K562 (cell line): ENCODE data around the gene BOC. TPM values are rescaled to one million over a fixed set of nuclear protein-coding genes. Genes with fewer than 3 reads are reported as not detected.
A peak's percentile ranks its signal among the peaks of the same experiment; 100 is the strongest.

ENCODE experiments used
- ATAC-seq: fragments of 200-7000 bp; cut with Tn5 transposase; 3 replicates; pipeline ENCODE4 v1.9.1; 2020; ENCODE audit warnings: moderate library complexity
- BruUV-seq: library from RNA; stranded (reverse); fragments of 400-500 nt; replicated peaks from 2 replicates; lab custom pipeline; 2021; lab: Mats Ljungman, UMichigan
- CTCF ChIA-PET: fragments of 300-600 bp; formaldehyde crosslinking; extraction: SDS; loops from one replicate; lab custom pipeline; 2021; ENCODE audit warnings: low intra/inter-chr PET ratio; lab: Yijun Ruan, JAX
- POLR2A ChIA-PET: fragments of 300-600, 350-650 bp; sonication (Branson Sonifier 250); formaldehyde crosslinking; extraction: SDS; loops from one replicate; lab custom pipeline; 2021; ENCODE audit warnings: antibody characterized with exemption, inconsistent platforms; lab: Yijun Ruan, JAX
- DNase-seq, 4 experiments: peaks; one replicate each; pipeline versions ENCODE4 v3.0.0 to v3.0.0-alpha.2; 2011 to 2018; ENCODE audit warnings: low spot score in 3 of 4, mixed read lengths in 3 of 4; ENCODE audit errors: extremely low read depth in 1 of 4
- FAIRE-seq: peaks from 2 replicates; lab custom pipeline; 2011; peaks lifted over from hg19 to GRCh38; lab: Jason Lieb, UNC
- H2AFZ ChIP-seq: 2 replicates; pipeline ENCODE4 v1.6.0; 2011; ENCODE audit warnings: low read depth, low read length, control low read depth, inconsistent platforms
- H3K27ac ChIP-seq: fragments of 200-600 bp; 3 replicates; pipeline ENCODE4 v1.8.0; 2011; ENCODE audit warnings: low read depth, mild to moderate bottlenecking, control low read depth, inconsistent platforms, low read length, moderate library complexity, mixed read lengths; ENCODE audit errors: extremely low read depth
- H3K27me3 ChIP-seq, 2 experiments: fragments of 300-600 bp in 1 of 2; 2 replicates in 1 of 2; 3 replicates in 1 of 2; pipeline versions ENCODE4 v1.6.0 to v1.8.0; 2011; ENCODE audit warnings: inconsistent platforms in 2 of 2, low read length in 2 of 2, mild to moderate bottlenecking in 1 of 2, mixed read lengths in 1 of 2, moderate library complexity in 1 of 2; ENCODE audit not compliant: control insufficient read depth in 2 of 2, insufficient read depth in 2 of 2
- H3K36me3 ChIP-seq: fragments of 300-600 bp; 3 replicates; pipeline ENCODE4 v1.8.0; 2011; ENCODE audit warnings: mild to moderate bottlenecking, low read length, inconsistent platforms; ENCODE audit not compliant: control insufficient read depth, insufficient read depth
- H3K4me1 ChIP-seq, 2 experiments: fragments of 200-600 bp in 1 of 2; replicated peaks in 1 of 2; 2 replicates in 1 of 2; 3 replicates in 1 of 2; pipeline versions ENCODE4 v1.5.1 to v1.8.0; 2011; ENCODE audit warnings: inconsistent platforms in 2 of 2, low read length in 2 of 2, mild to moderate bottlenecking in 1 of 2, mixed read lengths in 1 of 2, moderate library complexity in 1 of 2; ENCODE audit not compliant: control insufficient read depth in 2 of 2, insufficient read depth in 2 of 2
- H3K4me2 ChIP-seq: 2 replicates; pipeline ENCODE4 v1.6.1; 2011; ENCODE audit warnings: low read length, control low read depth, inconsistent platforms, mixed read lengths; ENCODE audit not compliant: insufficient read depth
- H3K4me3 ChIP-seq: fragments of 200-600 bp; sonication (generic), shearing (Covaris generic); 2 replicates; pipeline ENCODE4 v1.5.1; 2016; ENCODE audit warnings: control low read depth, inconsistent platforms
- H3K79me2 ChIP-seq: fragments of 200-600 bp; 3 replicates; pipeline ENCODE4 v1.8.0; 2011; ENCODE audit warnings: low read length, inconsistent platforms; ENCODE audit not compliant: control insufficient read depth, insufficient read depth
- H3K9ac ChIP-seq, 2 experiments: 2 replicates each; pipeline versions ENCODE4 v1.6.0 to v1.6.1; 2011; ENCODE audit warnings: low read depth in 2 of 2, low read length in 2 of 2, control low read depth in 1 of 2, inconsistent platforms in 1 of 2, mild to moderate bottlenecking in 1 of 2, mixed read lengths in 1 of 2; ENCODE audit not compliant: insufficient read depth in 1 of 2
- H3K9me1 ChIP-seq: one replicate; pipeline ENCODE4 v1.6.0; 2011; ENCODE audit warnings: inconsistent platforms, mild to moderate bottlenecking, low read length, moderate library complexity; ENCODE audit not compliant: control insufficient read depth, insufficient read depth
- H3K9me3 ChIP-seq: replicated peaks from 2 replicates; pipeline ENCODE4 v1.5.1; 2011; ENCODE audit warnings: low read depth, low read length, inconsistent platforms; ENCODE audit not compliant: control insufficient read depth, insufficient read depth
- H4K20me1 ChIP-seq: replicated peaks from 2 replicates; pipeline ENCODE4 v1.6.1; 2011; ENCODE audit warnings: low read length, inconsistent platforms, mixed read lengths; ENCODE audit not compliant: control insufficient read depth, insufficient read depth
- FOXA3 ChIP-seq, 2 experiments: fragments of 450-650 bp in 1 of 2; sonication (generic) in 1 of 2; formaldehyde crosslinking; IDR thresholded peaks in 1 of 2; conservative IDR thresholded peaks in 1 of 2; 2 replicates each; pipeline versions ENCODE4 v1.4.0 to v1.8.0; 2020 to 2022; ENCODE audit warnings: mild to moderate bottlenecking in 2 of 2, missing genetic modification reagents in 1 of 2
- KAT2B ChIP-seq: IDR thresholded peaks from one replicate; pipeline ENCODE4 v1.6.1; 2012; ENCODE audit warnings: low read depth, mild to moderate bottlenecking, control low read depth, inconsistent platforms, low read length, moderate library complexity
- NFIC ChIP-seq: fragments of 450-650 bp; IDR thresholded peaks from 2 replicates; pipeline ENCODE4 v1.6.1; 2017; ENCODE audit warnings: mild to moderate bottlenecking, inconsistent platforms
- REST ChIP-seq, 2 experiments: fragments of 450-650 bp; formaldehyde crosslinking in 1 of 2; IDR thresholded peaks; 2 replicates each; pipeline versions ENCODE4 v1.4.0 to v1.6.1; 2014 to 2020; ENCODE audit warnings: mild to moderate bottlenecking in 2 of 2, borderline replicate concordance in 1 of 2, low read depth in 1 of 2
- SAFB2 ChIP-seq: fragments of 200-400 bp; formaldehyde crosslinking; IDR thresholded peaks from 2 replicates; pipeline ENCODE4 v1.6.1; 2018; ENCODE audit warnings: borderline replicate concordance, low read length, low read depth, moderate library complexity; ENCODE audit not compliant: severe bottlenecking
- ZNF23 ChIP-seq: fragments of 250-450 bp; sonication (Bioruptor Pico); IDR thresholded peaks from 2 replicates; pipeline ENCODE4 v1.4.0; 2020; ENCODE audit warnings: mild to moderate bottlenecking
- ZNF347 ChIP-seq: fragments of 450-650 bp; formaldehyde crosslinking; IDR thresholded peaks from 2 replicates; pipeline ENCODE4 v1.4.0; 2020; ENCODE audit warnings: low read depth, mild to moderate bottlenecking, moderate library complexity
- ZNF551 ChIP-seq: fragments of 250-450 bp; sonication (Bioruptor Pico); IDR thresholded peaks from 2 replicates; pipeline ENCODE4 v1.5.0; 2021; ENCODE audit warnings: mild to moderate bottlenecking, moderate library complexity
- WGBS: fragments of 100-300 bp; shearing (Covaris generic); methylation state at CpG from one replicate; pipeline ENCODE4 v1.1.6; 2016; ENCODE audit warnings: low coverage, mixed read lengths; ENCODE audit not compliant: insufficient coverage; ENCODE audit errors: missing lambda C conversion rate; 5-methylcytosine and 5-hydroxymethylcytosine counted together
- in situ Hi-C: fragments of 300-500 bp; cut with MboI; formaldehyde crosslinking; loops from 4 replicates; pipeline ENCODE4 v1.15.0; 2018; ENCODE audit warnings: inconsistent platforms, mixed read lengths
- intact Hi-C: fragments of 100-400 bp; cut with micrococcal nuclease; formaldehyde crosslinking; loops from 2 replicates; pipeline ENCODE4 v1.14.2; 2022
- polyA plus RNA-seq, 8 experiments: library from polyadenylated mRNA; depleted of rRNA in 4 of 8; stranded (reverse) in 5 of 8; unstranded in 3 of 8; fragments of >200 nt; fragmentation: Nextera tagmentation in 2 of 8; fragmentation: Illumina TruSeq in 1 of 8; extraction: Ambion mirVana in 2 of 8; extraction: Trizol in 1 of 8; gene quantifications; 2 replicates each; pipeline versions ENCODE4 v1.2.1 to v1.2.3, GENCODE V29; 2011 to 2014; ENCODE audit warnings: inconsistent platforms in 1 of 8, missing spikeins in 1 of 8
- total RNA-seq, 7 experiments: library from RNA; depleted of rRNA in 6 of 7; stranded (reverse); fragments of >200 nt in 6 of 7; fragmentation: Illumina TruSeq in 2 of 7; extraction: Trizol in 2 of 7; gene quantifications; 2 replicates each; pipeline versions ENCODE4 v1.2.1 to v1.2.3, GENCODE V29; 2011 to 2021; ENCODE audit warnings: low replicate concordance in 1 of 7
- TF ChIP-seq, protein P1 (sequence below): sonication (generic); formaldehyde crosslinking; IDR thresholded peaks from 2 replicates; pipeline ENCODE4 v1.8.0; 2022; ENCODE audit warnings: mild to moderate bottlenecking, missing genetic modification reagents, borderline replicate concordance

The BOC gene
- total and polyA plus RNA-seq, 9 of the 15 experiments (the other 6 are each of a cell fraction or from before 2014, with no cell fraction given), result not detected

GRCh38 chr3:113253702-113254101 lies 42.3 kb downstream of the BOC start (continued):
- TF ChIP-seq, protein P1, sequence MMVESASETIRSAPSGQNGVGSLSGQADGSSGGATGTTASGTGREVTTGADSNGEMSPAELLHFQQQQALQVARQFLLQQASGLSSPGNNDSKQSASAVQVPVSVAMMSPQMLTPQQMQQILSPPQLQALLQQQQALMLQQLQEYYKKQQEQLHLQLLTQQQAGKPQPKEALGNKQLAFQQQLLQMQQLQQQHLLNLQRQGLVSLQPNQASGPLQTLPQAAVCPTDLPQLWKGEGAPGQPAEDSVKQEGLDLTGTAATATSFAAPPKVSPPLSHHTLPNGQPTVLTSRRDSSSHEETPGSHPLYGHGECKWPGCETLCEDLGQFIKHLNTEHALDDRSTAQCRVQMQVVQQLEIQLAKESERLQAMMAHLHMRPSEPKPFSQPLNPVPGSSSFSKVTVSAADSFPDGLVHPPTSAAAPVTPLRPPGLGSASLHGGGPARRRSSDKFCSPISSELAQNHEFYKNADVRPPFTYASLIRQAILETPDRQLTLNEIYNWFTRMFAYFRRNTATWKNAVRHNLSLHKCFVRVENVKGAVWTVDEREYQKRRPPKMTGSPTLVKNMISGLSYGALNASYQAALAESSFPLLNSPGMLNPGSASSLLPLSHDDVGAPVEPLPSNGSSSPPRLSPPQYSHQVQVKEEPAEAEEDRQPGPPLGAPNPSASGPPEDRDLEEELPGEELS (CRISPR knock-in tag), result no peak
- TF ChIP-seq ZNF23, result no peak
- no peak for TF ChIP-seq KAT2B
- TF ChIP-seq SAFB2, result no peak
- no peak for TF ChIP-seq ZNF347 (CRISPR knock-in tag)
- TF ChIP-seq FOXA3 (CRISPR knock-in tag; conservative IDR thresholded peaks at IDR 0.05 in 1 of 2, IDR thresholded peaks at IDR 0.05 in 1 of 2), result no peak

- intact Hi-C loops (no loop called here), in situ Hi-C loops (loop anchor here (25.0 kb wide), 1 partner anchor 617 kb away; the partner anchor contains the start of gene CCDC80)
- Histone ChIP-seq H3K9me3 (no peaks in the 10 kb centered on the region), H3K4me3 (no peak overlapping the region), H3K79me2 (no peaks in the 10 kb centered on the region), H3K27ac (no peak overlapping the region), H3K9ac (no peak overlapping the region), H3K9me1 (no peaks in the 10 kb centered on the region), H3K27me3 (peaks cover 0 to 22% of the 10 kb centered on the region in 2 experiments; a peak in 4 of 5 replicates), H2AFZ (no peak overlapping the region), H3K4me2 (no peak overlapping the region), H4K20me1 (no peaks in the 10 kb centered on the region), H3K36me3 (no peaks in the 10 kb centered on the region), H3K4me1 (no peaks in the 10 kb centered on the region; a peak in 1 of 5 replicates)
- ChIA-PET POLR2A (no interaction called here), CTCF (no interaction called here)
- BruUV-seq, result no TSS peak
- no peak for DNase-seq
- no peak for FAIRE-seq
- no peak for ATAC-seq
- 0% methylated on average over 13 of the region's 14 CpGs for WGBS
- TF ChIP-seq REST (IDR thresholded peaks at IDR 0.05; ENCODE audit: borderline replicate concordance) (no peak), REST (CRISPR knock-in tag; IDR thresholded peaks at IDR 0.05; ENCODE audit: low read depth) (no peak), ZNF551 (CRISPR knock-in tag) (no peak), NFIC (0 out of 2 replicates have a peak, but pooled peaks have one; percentile 7)
Observed at GRCh38 chr3:113254171-113254947, 43.0 kb downstream of the BOC start.
